DMS 273 (cell line): ENCODE results near the gene NOTUM.

Experiments used
- DNase-seq: peaks from one replicate; lab custom pipeline; 2025; ENCODE audit not compliant: unreplicated experiment; lab: John Stamatoyannopoulos, UW

NOTUM gene

GRCh38 chr17:81978524-81979298 is 17.7 kb upstream of the NOTUM start:
- DNase-seq = no peak

- peak; percentile 95 for DNase-seq
Observed at GRCh38 chr17:81977211-81977808, 16.3 kb upstream of the NOTUM start, which contains the start of gene ASPSCR1. TSS of gene ASPSCR1 (plus strand) at chr17:81977629. CDS start at chr17:81977647, 18 bp downstream.

GRCh38 chr17:81976332-81977210 is 15.6 kb upstream of the NOTUM start:
- DNase-seq = peak; percentile 58

GRCh38 chr17:81973432-81973831 is 12.4 kb upstream of the NOTUM start:
- no peak for DNase-seq

- DNase-seq = no peak
Observed at GRCh38 chr17:81968850-81969812, 8.1 kb upstream of the NOTUM start.

- DNase-seq = no peak
Observed at GRCh38 chr17:81968396-81968745, 7.4 kb upstream of the NOTUM start.

GRCh38 chr17:81967533-81968395 is 6.8 kb upstream of the NOTUM start:
- peak; percentile 95 for DNase-seq

- DNase-seq = no peak
Observed at GRCh38 chr17:81967244-81967532, 6.2 kb upstream of the NOTUM start.

GRCh38 chr17:81966343-81967243 is 5.6 kb upstream of the NOTUM start:
- peak; percentile 98 for DNase-seq

GRCh38 chr17:81964081-81964849 is 3.3 kb upstream of the NOTUM start:
- no peak for DNase-seq

- DNase-seq = no peak
Observed at GRCh38 chr17:81962499-81963441, 1.8 kb upstream of the NOTUM start.

- peak; percentile 58 for DNase-seq
Observed at GRCh38 chr17:81961521-81962498, 823 bp upstream of the NOTUM start.

- DNase-seq = peak; percentile 52
Observed at GRCh38 chr17:81960130-81960958, 643 bp downstream of the NOTUM start.

GRCh38 chr17:81959362-81960129 is 1.4 kb downstream of the NOTUM start:
- DNase-seq = peak; percentile 85
